A673 (cell line): Measurements from ENCODE around the gene ZEB1.

ENCODE experiments used
- EZH2 ChIP-seq: fragments of 200-600 bp; sonication (generic); IDR thresholded peaks from 2 replicates; pipeline ENCODE4 v1.6.1; 2017; ENCODE audit warnings: borderline replicate concordance, low read depth, mild to moderate bottlenecking, mixed read lengths, antibody characterized with exemption, low read length; ENCODE audit not compliant: poor library complexity, severe bottlenecking
- TF ChIP-seq, protein P1 (sequence below): fragments of 300-800, 200-600 bp; sonication (generic); conservative IDR thresholded peaks from 2 replicates; pipeline ENCODE4 v1.5.1; 2017; ENCODE audit warnings: low read depth, mild to moderate bottlenecking, antibody characterized with exemption, low read length, moderate library complexity, mixed read lengths

DNA sequence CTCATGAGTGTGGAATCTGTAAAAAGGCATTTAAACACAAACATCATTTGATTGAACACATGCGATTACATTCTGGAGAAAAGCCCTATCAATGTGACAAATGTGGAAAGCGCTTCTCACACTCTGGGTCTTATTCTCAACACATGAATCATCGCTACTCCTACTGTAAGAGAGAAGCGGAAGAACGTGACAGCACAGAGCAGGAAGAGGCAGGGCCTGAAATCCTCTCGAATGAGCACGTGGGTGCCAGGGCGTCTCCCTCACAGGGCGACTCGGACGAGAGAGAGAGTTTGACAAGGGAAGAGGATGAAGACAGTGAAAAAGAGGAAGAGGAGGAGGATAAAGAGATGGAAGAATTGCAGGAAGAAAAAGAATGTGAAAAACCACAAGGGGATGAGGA, 207.7 kb downstream of the ZEB1 start:
- TF ChIP-seq, protein P1, sequence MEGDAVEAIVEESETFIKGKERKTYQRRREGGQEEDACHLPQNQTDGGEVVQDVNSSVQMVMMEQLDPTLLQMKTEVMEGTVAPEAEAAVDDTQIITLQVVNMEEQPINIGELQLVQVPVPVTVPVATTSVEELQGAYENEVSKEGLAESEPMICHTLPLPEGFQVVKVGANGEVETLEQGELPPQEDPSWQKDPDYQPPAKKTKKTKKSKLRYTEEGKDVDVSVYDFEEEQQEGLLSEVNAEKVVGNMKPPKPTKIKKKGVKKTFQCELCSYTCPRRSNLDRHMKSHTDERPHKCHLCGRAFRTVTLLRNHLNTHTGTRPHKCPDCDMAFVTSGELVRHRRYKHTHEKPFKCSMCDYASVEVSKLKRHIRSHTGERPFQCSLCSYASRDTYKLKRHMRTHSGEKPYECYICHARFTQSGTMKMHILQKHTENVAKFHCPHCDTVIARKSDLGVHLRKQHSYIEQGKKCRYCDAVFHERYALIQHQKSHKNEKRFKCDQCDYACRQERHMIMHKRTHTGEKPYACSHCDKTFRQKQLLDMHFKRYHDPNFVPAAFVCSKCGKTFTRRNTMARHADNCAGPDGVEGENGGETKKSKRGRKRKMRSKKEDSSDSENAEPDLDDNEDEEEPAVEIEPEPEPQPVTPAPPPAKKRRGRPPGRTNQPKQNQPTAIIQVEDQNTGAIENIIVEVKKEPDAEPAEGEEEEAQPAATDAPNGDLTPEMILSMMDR = no peak
- TF ChIP-seq EZH2 = no peak
